ENCODE data around the gene SLFNL1.
A peak's percentile ranks its signal among the peaks of the same experiment; 100 is the strongest.

SLFNL1 gene

DNA sequence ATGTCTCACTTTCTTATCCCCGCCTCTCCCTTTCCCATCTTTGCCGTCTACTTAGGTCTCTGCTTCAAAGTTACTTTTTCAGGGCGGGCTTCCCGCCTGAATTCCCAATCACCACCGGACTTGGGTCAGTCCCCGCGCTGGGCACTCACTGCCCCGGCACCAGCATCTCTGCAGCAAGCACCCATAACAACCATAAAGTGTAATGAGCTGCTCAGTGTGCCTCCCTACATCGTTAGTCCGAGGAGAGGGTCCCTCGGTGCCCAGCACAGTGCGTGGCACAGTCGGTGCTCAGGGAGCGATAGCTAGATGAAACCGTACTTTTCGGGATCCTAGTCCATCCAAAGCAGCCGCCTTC, 42.7 kb downstream of the SLFNL1 start:
- Histone ChIP-seq H3K36me3 (ENCODE audit: insufficient read depth, low read length) (0 out of 2 replicates have a peak, but pooled peaks cover 5% of the 10 kb centered on the region), H3K9me3 (ENCODE audit: control insufficient read depth, insufficient read depth, low read length) (no peaks in the 10 kb centered on the region), H3K9ac (ENCODE audit: low read depth, low read length) (peak overlapping the region; percentile 64), H3K4me1 (ENCODE audit: insufficient read depth, low read length) (peaks cover 11% of the 10 kb centered on the region)

DNA sequence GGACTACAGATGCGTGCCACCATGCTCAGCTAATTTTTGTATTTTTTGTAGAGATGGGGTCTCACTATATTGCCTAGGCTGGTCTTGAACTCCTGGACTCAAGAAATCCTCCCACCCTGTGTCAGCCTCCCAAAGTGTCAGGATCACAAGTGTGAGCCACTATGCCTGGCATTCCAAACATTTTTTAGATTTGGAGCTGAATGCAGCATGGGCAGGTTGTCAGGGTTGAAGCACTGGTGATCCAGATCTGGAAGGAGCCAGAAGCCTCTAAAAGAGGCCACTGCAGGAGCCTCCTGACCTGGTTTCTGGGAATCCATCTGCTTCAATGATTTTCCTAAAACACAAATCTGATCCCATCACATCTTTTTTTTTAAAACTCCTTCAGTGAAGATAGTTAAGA, 43.8 kb downstream of the SLFNL1 start:
- H3K9ac ChIP-seq (ENCODE audit: low read depth, low read length) = no peak overlapping the region
- peaks cover 11% of the 10 kb centered on the region for H3K4me1 ChIP-seq (ENCODE audit: insufficient read depth, low read length)
- H3K9me3 ChIP-seq (ENCODE audit: control insufficient read depth, insufficient read depth, low read length) = no peaks in the 10 kb centered on the region
- H3K36me3 ChIP-seq (ENCODE audit: insufficient read depth, low read length) = no peaks in the 10 kb centered on the region

DNA sequence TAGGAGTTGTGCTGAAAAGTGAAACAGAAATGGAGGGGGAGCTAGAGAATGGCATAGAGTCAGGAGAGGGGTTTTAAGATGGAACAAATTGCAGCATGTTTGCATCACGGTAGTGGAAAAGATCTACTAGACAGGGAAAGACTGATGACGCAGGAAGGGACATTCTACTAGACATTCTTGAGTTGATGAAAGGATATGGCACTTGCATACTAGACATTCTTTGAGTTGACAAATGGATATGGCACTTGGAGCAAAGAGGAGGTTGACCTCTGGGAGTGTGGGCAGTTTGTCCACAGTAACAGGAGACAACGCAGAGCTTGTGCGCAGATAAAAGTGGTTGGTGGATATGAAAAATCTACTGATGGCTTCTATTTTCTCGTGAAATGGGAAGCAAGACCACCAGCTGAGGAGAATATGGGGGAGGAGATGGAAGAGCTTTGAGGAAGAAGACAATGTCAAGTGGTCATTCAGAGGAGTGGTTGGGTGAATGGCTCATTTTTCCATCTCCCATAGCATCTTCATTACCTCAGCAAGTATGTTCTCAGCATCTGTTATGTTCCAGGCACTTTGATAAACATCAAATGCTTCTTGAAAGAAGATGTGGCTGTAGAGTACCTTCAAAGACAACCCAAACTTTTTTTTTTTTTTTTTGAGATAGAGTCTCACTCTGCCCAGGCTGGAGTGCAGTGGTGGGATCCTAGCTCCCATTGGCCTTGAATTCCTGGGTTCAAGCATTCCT, 44.4 kb downstream of the SLFNL1 start:
- Histone ChIP-seq H3K9me3 (ENCODE audit: control insufficient read depth, insufficient read depth, low read length) (no peaks in the 10 kb centered on the region), H3K4me1 (ENCODE audit: insufficient read depth, low read length) (peaks cover 11% of the 10 kb centered on the region), H3K9ac (ENCODE audit: low read depth, low read length) (no peak overlapping the region), H3K36me3 (ENCODE audit: insufficient read depth, low read length) (no peaks in the 10 kb centered on the region)

DNA sequence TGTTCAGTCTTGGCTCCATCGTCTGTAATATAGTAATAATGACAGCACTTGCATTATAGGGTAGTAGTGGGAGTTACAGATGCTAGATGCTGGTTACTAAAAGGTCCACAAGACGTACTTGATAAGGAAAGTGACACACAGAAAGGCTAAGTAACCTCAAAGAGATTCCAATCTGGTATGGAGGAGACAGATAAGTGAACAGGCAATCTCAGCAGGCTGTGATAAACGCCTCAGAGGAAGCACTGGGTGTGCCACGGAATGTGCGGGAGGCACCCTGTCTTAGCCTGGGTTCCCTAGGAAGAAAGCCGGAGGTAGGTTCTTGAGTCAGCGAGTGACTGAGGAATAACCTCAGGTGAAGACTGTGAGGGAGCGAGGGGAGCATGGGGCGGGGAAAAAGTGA, 46.6 kb downstream of the SLFNL1 start:
- no peaks in the 10 kb centered on the region for H3K4me1 ChIP-seq (ENCODE audit: insufficient read depth, low read length)
- no peak overlapping the region for H3K9ac ChIP-seq (ENCODE audit: low read depth, low read length)
- no peaks in the 10 kb centered on the region for H3K36me3 ChIP-seq (ENCODE audit: insufficient read depth, low read length)
- H3K9me3 ChIP-seq (ENCODE audit: control insufficient read depth, insufficient read depth, low read length) = no peaks in the 10 kb centered on the region

DNA sequence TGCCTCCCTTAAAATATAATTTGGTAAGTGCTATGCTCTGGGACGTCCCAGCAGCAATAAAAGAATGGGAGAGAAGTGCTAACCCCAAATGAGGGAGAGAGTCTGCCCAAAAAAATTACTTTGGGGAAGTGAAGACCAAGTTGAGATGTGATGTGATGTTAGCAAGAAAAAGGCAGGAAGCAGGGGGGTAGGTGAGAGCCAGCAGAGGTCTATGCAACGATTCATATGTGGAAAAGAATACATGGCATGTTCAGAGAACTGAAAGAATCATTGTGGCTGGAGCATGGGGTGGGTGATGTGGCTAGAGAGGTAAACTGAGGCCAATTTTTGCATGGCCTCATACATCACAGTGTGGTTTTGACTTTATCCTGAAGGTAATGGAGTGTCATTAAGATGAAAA, 47.6 kb downstream of the SLFNL1 start:
- Histone ChIP-seq H3K36me3 (ENCODE audit: insufficient read depth, low read length) (no peaks in the 10 kb centered on the region), H3K9me3 (ENCODE audit: control insufficient read depth, insufficient read depth, low read length) (no peaks in the 10 kb centered on the region), H3K9ac (ENCODE audit: low read depth, low read length) (no peak overlapping the region), H3K4me1 (ENCODE audit: insufficient read depth, low read length) (no peaks in the 10 kb centered on the region)

DNA sequence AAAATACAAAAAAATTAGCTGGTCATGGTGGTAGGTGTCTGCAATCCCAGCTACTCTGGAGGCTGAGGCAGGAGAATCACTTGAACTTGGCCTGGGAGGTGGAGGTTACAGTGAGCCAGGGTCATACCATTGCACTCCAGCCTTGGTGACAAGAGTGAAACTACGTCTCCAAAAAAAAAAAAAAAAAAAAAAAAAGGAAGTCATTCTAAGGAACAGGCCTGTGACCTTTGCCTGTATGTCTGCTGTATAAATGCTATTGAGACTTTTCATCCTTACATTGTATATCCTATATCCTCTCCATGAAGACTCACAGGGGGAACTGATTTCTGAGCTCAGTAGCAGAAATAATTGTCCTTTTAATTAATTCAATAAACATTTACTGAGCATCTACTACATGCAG, 49.6 kb downstream of the SLFNL1 start:
- Histone ChIP-seq H3K36me3 (ENCODE audit: insufficient read depth, low read length) (no peaks in the 10 kb centered on the region), H3K9ac (ENCODE audit: low read depth, low read length) (no peak overlapping the region), H3K9me3 (ENCODE audit: control insufficient read depth, insufficient read depth, low read length) (no peaks in the 10 kb centered on the region), H3K4me1 (ENCODE audit: insufficient read depth, low read length) (no peaks in the 10 kb centered on the region)

DNA sequence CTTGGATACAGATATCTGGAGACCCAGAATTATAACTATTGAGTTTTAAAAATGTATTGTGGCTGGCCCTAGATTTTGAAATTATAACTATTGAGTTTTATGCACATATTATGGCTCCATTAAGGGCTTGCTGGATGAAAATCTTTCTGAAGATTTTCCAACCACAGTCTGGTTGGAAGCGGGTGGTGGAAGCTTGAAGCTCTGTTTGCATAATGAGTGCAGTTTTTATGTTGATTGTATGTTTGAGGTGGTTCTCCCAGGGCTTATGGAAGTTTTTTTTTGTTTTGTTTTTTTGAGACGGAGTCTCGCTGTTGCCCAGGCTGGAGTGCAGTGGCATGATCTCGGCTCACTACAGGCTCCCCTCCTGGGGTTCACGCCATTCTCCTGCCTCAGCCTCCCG, 52.1 kb downstream of the SLFNL1 start:
- H3K9me3 ChIP-seq (ENCODE audit: control insufficient read depth, insufficient read depth, low read length) = no peaks in the 10 kb centered on the region
- peaks cover 3% of the 10 kb centered on the region; the same call in 1 of the 2 replicates for H3K4me1 ChIP-seq (ENCODE audit: insufficient read depth, low read length)
- no peaks in the 10 kb centered on the region for H3K36me3 ChIP-seq (ENCODE audit: insufficient read depth, low read length)
- H3K9ac ChIP-seq (ENCODE audit: low read depth, low read length) = no peak overlapping the region

DNA sequence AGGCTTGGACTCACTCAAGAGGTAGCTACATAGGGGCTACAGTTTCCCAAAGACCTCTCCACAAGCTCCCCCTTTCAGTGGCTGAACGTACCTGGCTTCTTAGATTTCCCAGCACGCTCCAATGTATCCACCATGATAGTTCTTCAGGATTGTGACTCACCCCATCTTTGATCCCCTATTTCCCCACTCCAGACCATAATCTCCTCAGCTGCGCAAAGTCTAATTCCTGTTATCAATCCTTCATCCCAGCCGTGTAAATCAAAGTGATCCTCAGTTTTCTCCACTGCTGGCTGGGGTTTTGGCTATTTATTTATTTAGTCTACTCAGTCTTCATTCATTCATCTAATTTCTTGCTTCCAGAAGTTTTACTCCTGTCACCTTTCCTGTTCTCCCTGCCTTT, 55.1 kb downstream of the SLFNL1 start:
- H3K9me3 ChIP-seq (ENCODE audit: control insufficient read depth, insufficient read depth, low read length) = no peaks in the 10 kb centered on the region
- H3K9ac ChIP-seq (ENCODE audit: low read depth, low read length) = no peak overlapping the region
- H3K4me1 ChIP-seq (ENCODE audit: insufficient read depth, low read length) = peaks cover 3% of the 10 kb centered on the region; the same call in 1 of the 2 replicates
- no peaks in the 10 kb centered on the region for H3K36me3 ChIP-seq (ENCODE audit: insufficient read depth, low read length)

Data from ES-I3 (cell line).